Neural progenitor cell (in vitro differentiated cells): Measurements from ENCODE around the gene CCDC18. TPM values are rescaled to one million over a fixed set of nuclear protein-coding genes. Genes with fewer than 3 reads are reported as not detected.

Experiments
- DNase-seq: peaks from one replicate; pipeline ENCODE4 v3.0.0-alpha.2; 2016; ENCODE audit warnings: low spot score
- H2AFZ ChIP-seq: fragments of 200-600 bp; sonication (generic); replicated peaks from 2 replicates; pipeline ENCODE4 v1.6.1; 2016; ENCODE audit warnings: antibody characterized with exemption
- H3F3A ChIP-seq: fragments of 200-600 bp; sonication (generic); 2 replicates; pipeline ENCODE4 v1.6.1; 2016; ENCODE audit warnings: antibody characterized with exemption, low read depth
- H3K27ac ChIP-seq: fragments of 200-600 bp; sonication (generic); 2 replicates; pipeline ENCODE4 v1.5.1; 2016; ENCODE audit warnings: mild to moderate bottlenecking
- H3K27me3 ChIP-seq: fragments of 200-600 bp; sonication (generic); 2 replicates; pipeline ENCODE4 v1.6.1; 2016; ENCODE audit warnings: mild to moderate bottlenecking, moderate library complexity
- H3K36me3 ChIP-seq: fragments of 200-600 bp; sonication (generic); 2 replicates; pipeline ENCODE4 v1.5.1; 2016
- H3K4me1 ChIP-seq: fragments of 200-600 bp; sonication (generic); 2 replicates; pipeline ENCODE4 v1.6.1; 2016; ENCODE audit warnings: mixed run types
- H3K4me2 ChIP-seq: fragments of 200-600 bp; sonication (generic); 2 replicates; pipeline ENCODE4 v1.6.1; 2016
- H3K4me3 ChIP-seq: fragments of 200-600 bp; sonication (generic); 2 replicates; pipeline ENCODE4 v1.5.1; 2016
- H3K79me2 ChIP-seq: fragments of 200-600 bp; sonication (generic); 2 replicates; pipeline ENCODE4 v1.6.1; 2016; ENCODE audit warnings: low read depth
- H3K9ac ChIP-seq: fragments of 200-600 bp; sonication (generic); 2 replicates; pipeline ENCODE4 v1.6.1; 2016
- H3K9me3 ChIP-seq: fragments of 200-600 bp; sonication (generic); 2 replicates; pipeline ENCODE4 v1.5.1; 2016; ENCODE audit warnings: low read depth
- H4K20me1 ChIP-seq: fragments of 200-600 bp; sonication (generic); 2 replicates; pipeline ENCODE4 v1.6.1; 2016; ENCODE audit warnings: low read depth
- H3K27ac Mint-ChIP-seq: 3 replicates; pipeline ENCODE4 v1.8.0; 2021; ENCODE audit warnings: mixed read lengths
- H3K27me3 Mint-ChIP-seq: 2 replicates; pipeline ENCODE4 v1.8.0; 2022; ENCODE audit warnings: low read depth, mild to moderate bottlenecking, inconsistent platforms, moderate library complexity, mixed read lengths; ENCODE audit not compliant: insufficient read depth
- H3K36me3 Mint-ChIP-seq: 3 replicates; pipeline ENCODE4 v1.8.0; 2021; ENCODE audit warnings: mixed read lengths
- H3K4me1 Mint-ChIP-seq: 3 replicates; pipeline ENCODE4 v1.8.0; 2021; ENCODE audit warnings: mixed read lengths
- H3K4me3 Mint-ChIP-seq: 3 replicates; pipeline ENCODE4 v1.8.0; 2021; ENCODE audit warnings: mild to moderate bottlenecking, moderate library complexity, mixed read lengths
- H3K9me3 Mint-ChIP-seq: 3 replicates; pipeline ENCODE4 v1.8.0; 2020; ENCODE audit warnings: mixed read lengths
- EZH2 ChIP-seq: fragments of 200-600 bp; sonication (generic); IDR thresholded peaks from 2 replicates; pipeline ENCODE4 v1.6.1; 2017; ENCODE audit warnings: antibody characterized with exemption, mild to moderate bottlenecking, moderate library complexity
- EZH2phosphoT487 ChIP-seq: fragments of 200-600 bp; sonication (generic); IDR thresholded peaks from 2 replicates; pipeline ENCODE4 v1.6.1; 2017; ENCODE audit warnings: antibody characterized with exemption
- total RNA-seq: library from RNA; depleted of rRNA; stranded (reverse); fragments of >200 nt; gene quantifications from 2 replicates; pipeline ENCODE4 v1.2.3, GENCODE V29; 2015; ENCODE audit warnings: low replicate concordance
- TF ChIP-seq, protein P1 (sequence below): fragments of 200-600 bp; sonication (generic); IDR thresholded peaks from 2 replicates; pipeline ENCODE4 v1.5.1; 2017; ENCODE audit warnings: antibody characterized with exemption, mild to moderate bottlenecking

The CCDC18 gene
- total RNA-seq, 1 donor from 2014 or later: 54.4 TPM

DNA sequence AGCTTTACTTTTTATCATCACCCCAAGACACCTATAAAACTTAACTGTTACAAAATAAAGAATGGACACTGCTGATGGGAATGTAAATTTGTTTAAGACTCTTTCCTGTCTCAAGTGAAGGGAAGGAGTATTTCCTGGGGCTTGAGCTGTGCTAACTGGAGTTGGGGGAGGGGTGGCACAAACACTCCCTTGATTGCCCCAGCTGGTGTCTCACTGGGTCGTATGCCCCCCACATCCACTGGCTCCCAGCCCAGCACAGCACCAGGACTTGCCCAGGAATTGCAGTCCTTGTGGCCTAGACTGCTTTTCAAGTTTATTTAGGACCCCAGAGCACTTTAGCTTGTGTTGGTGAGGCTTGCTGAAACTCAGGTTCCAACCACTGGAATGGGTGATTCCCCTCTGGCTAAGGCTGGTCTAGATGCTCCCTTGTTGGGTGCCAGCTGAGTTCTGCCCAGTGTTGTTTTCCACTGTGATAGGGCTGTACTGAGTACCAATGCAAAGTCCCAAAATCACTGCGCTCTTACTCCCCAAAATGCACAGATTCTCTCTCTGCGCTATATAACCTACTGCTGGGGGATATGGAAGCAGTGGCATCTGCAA lies 116.1 kb downstream of the CCDC18 start:
- Histone ChIP-seq H3K9me3 (no peaks in the 10 kb centered on the region), H3K27me3 (no peaks in the 10 kb centered on the region), H3K27ac (no peak overlapping the region), H3F3A (no peaks in the 10 kb centered on the region), H3K9ac (no peak overlapping the region), H4K20me1 (no peaks in the 10 kb centered on the region), H3K36me3 (peaks cover 4% of the 10 kb centered on the region), H3K4me1 (peaks cover 4% of the 10 kb centered on the region), H3K4me3 (no peak overlapping the region), H3K79me2 (no peaks in the 10 kb centered on the region), H3K4me2 (no peak overlapping the region), H2AFZ (no peak overlapping the region)
- TF ChIP-seq EZH2phosphoT487: no peak
- TF ChIP-seq, protein P1, sequence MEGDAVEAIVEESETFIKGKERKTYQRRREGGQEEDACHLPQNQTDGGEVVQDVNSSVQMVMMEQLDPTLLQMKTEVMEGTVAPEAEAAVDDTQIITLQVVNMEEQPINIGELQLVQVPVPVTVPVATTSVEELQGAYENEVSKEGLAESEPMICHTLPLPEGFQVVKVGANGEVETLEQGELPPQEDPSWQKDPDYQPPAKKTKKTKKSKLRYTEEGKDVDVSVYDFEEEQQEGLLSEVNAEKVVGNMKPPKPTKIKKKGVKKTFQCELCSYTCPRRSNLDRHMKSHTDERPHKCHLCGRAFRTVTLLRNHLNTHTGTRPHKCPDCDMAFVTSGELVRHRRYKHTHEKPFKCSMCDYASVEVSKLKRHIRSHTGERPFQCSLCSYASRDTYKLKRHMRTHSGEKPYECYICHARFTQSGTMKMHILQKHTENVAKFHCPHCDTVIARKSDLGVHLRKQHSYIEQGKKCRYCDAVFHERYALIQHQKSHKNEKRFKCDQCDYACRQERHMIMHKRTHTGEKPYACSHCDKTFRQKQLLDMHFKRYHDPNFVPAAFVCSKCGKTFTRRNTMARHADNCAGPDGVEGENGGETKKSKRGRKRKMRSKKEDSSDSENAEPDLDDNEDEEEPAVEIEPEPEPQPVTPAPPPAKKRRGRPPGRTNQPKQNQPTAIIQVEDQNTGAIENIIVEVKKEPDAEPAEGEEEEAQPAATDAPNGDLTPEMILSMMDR: no peak
- no peak for TF ChIP-seq EZH2
- H3K4me1 Mint-ChIP-seq: no peaks in the 10 kb centered on the region
- H3K27me3 Mint-ChIP-seq: no peaks in the 10 kb centered on the region
- H3K27ac Mint-ChIP-seq: no peak overlapping the region
- no peak overlapping the region for H3K4me3 Mint-ChIP-seq
- no peak for DNase-seq
- no peaks in the 10 kb centered on the region for H3K9me3 Mint-ChIP-seq
- peaks cover 2% of the 10 kb centered on the region for H3K36me3 Mint-ChIP-seq

DNA sequence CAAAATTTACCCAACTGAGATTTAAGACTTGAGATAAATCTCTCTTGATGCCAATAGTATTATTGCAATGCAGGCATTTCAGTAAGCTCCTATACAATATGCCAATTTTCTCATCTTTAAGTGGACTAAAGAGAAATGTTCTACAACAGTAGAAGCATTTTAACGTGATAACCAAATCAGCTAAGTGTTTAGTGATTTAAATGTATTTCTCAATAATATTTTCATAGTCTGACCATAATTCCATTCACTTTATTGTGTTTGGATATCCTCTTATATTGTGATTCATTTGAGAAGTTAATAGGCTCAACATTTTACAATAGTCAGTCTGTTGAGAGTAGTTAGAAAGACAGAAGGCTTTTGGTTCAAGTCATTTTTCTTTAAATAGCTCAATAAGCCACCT lies 120.6 kb downstream of the CCDC18 start:
- H3K36me3 ChIP-seq: peaks cover 4% of the 10 kb centered on the region
- H3K4me2 ChIP-seq: no peak overlapping the region
- H3K79me2 ChIP-seq: no peaks in the 10 kb centered on the region
- peaks cover 4% of the 10 kb centered on the region for H3K4me1 ChIP-seq
- no peaks in the 10 kb centered on the region for H3K27me3 Mint-ChIP-seq
- no peaks in the 10 kb centered on the region for H3K9me3 Mint-ChIP-seq
- H3K9me3 ChIP-seq: no peaks in the 10 kb centered on the region
- no peaks in the 10 kb centered on the region for H3K4me1 Mint-ChIP-seq
- no peaks in the 10 kb centered on the region for H3F3A ChIP-seq
- TF ChIP-seq, protein P1: no peak
- TF ChIP-seq EZH2 (no peak), EZH2phosphoT487 (no peak)
- peaks cover 2% of the 10 kb centered on the region for H3K36me3 Mint-ChIP-seq
- H3K4me3 Mint-ChIP-seq: no peak overlapping the region
- peak overlapping the region; percentile 6 for H3K9ac ChIP-seq
- no peak overlapping the region for H2AFZ ChIP-seq
- no peaks in the 10 kb centered on the region for H3K27me3 ChIP-seq
- no peak overlapping the region for H3K27ac ChIP-seq
- H3K27ac Mint-ChIP-seq: no peak overlapping the region
- H3K4me3 ChIP-seq: no peak overlapping the region
- no peaks in the 10 kb centered on the region for H4K20me1 ChIP-seq
- DNase-seq: no peak

DNA sequence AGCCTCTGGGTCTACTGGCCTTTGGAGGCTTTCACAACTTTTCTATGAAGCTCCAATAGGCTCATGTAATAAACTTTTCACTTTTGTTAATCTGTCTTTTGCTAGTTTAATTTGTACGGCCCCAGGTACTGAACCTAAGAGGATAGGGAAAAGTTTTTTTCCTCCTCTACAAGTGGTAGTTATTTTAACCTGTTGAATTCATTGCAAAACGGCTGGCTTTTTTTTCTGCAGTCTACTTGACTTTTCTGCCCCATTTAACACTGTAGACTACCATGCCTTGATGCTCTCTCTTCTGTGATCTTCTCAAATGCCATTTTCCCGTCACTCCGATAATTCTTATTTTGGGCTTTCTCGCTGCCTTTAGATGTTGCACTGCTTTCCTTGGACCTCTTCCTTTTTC lies 121.6 kb downstream of the CCDC18 start:
- Histone ChIP-seq H3F3A (no peaks in the 10 kb centered on the region), H3K4me2 (no peak overlapping the region), H3K27me3 (no peaks in the 10 kb centered on the region), H4K20me1 (no peaks in the 10 kb centered on the region), H3K79me2 (no peaks in the 10 kb centered on the region), H3K4me1 (no peaks in the 10 kb centered on the region), H3K9me3 (no peaks in the 10 kb centered on the region), H2AFZ (no peak overlapping the region), H3K36me3 (peaks cover 4% of the 10 kb centered on the region), H3K9ac (no peak overlapping the region), H3K27ac (no peak overlapping the region), H3K4me3 (no peak overlapping the region)
- TF ChIP-seq, protein P1: no peak
- TF ChIP-seq EZH2phosphoT487: no peak
- no peak for TF ChIP-seq EZH2
- Mint-ChIP-seq H3K4me3 (no peak overlapping the region), H3K9me3 (no peaks in the 10 kb centered on the region), H3K4me1 (no peaks in the 10 kb centered on the region), H3K27ac (no peak overlapping the region), H3K27me3 (no peaks in the 10 kb centered on the region), H3K36me3 (peaks cover 2% of the 10 kb centered on the region)
- DNase-seq: no peak
